SKM-1 (cell line): Measurements from ENCODE around the gene TAF11L7.
"Not testable (repeated sequence)": the region's sequence is repeated elsewhere in the genome, so short reads cannot be mapped to it uniquely, and the experiment has no call there.

Experiments used
- DNase-seq: peaks from one replicate; lab custom pipeline; 2025; ENCODE audit not compliant: unreplicated experiment; lab: John Stamatoyannopoulos, UW

TAF11L7 gene

GRCh38 chr5:17585658-17586057, at the start of gene TAF11L7:
Gene TAF11L7 (minus strand): TSS chr5:17585758.
- not testable (repeated sequence) for DNase-seq

GRCh38 chr5:17634160-17634559, 48.6 kb upstream of the TAF11L7 start, which contains the start of gene TAF11L14:
Gene TAF11L14 (plus strand): TSS chr5:17634460.
- DNase-seq, result no peak

GRCh38 chr5:17631788-17632187, 46.2 kb upstream of the TAF11L7 start, which contains the start of gene TAF11L13:
Gene TAF11L13 (plus strand): TSS chr5:17632088.
- not testable (repeated sequence) for DNase-seq

GRCh38 chr5:17625686-17626085, 40.1 kb upstream of the TAF11L7 start:
- no peak for DNase-seq

GRCh38 chr5:17620627-17621026, 35.1 kb upstream of the TAF11L7 start:
- no peak for DNase-seq

- DNase-seq, result no peak
Measured at GRCh38 chr5:17619354-17619753, 33.8 kb upstream of the TAF11L7 start.

- DNase-seq, result no peak
Measured at GRCh38 chr5:17614872-17615605, 29.5 kb upstream of the TAF11L7 start.

GRCh38 chr5:17610092-17610491, 24.5 kb upstream of the TAF11L7 start, which contains the start of gene TAF11L12:
Gene TAF11L12 (plus strand): TSS chr5:17610392.
- not testable (repeated sequence) for DNase-seq

GRCh38 chr5:17607461-17607860, 21.9 kb upstream of the TAF11L7 start:
- DNase-seq, result not testable (repeated sequence)

- DNase-seq, result no peak
Measured at GRCh38 chr5:17604951-17605350, 19.4 kb upstream of the TAF11L7 start.

- DNase-seq, result not testable (repeated sequence)
Measured at GRCh38 chr5:17603880-17604279, 18.3 kb upstream of the TAF11L7 start, which contains the start of gene TAF11L11. Gene TAF11L11 (plus strand): TSS chr5:17604183.

GRCh38 chr5:17597728-17598127, 12.2 kb upstream of the TAF11L7 start, which contains the start of gene TAF11L10:
Gene TAF11L10 (minus strand): TSS chr5:17597828.
- DNase-seq, result not testable (repeated sequence)

GRCh38 chr5:17594255-17594654, 8.7 kb upstream of the TAF11L7 start, which contains the start of gene TAF11L9:
Gene TAF11L9 (minus strand): TSS chr5:17594394.
- DNase-seq, result not testable (repeated sequence)

GRCh38 chr5:17590860-17591259, 5.3 kb upstream of the TAF11L7 start, which contains the start of gene TAF11L8:
Gene TAF11L8 (minus strand): TSS chr5:17590960.
- DNase-seq, result not testable (repeated sequence)
